ENCODE measurements around the gene NRG3. TPM values are rescaled to one million over a fixed set of nuclear protein-coding genes. Genes with fewer than 3 reads are reported as not detected.

NRG3 gene
- total RNA-seq, 6 donors from 2014 or later, result 0.44 to 2.7 (median 1.5) TPM; not detected in 1

- TF ChIP-seq POLR2A (IDR thresholded peaks at IDR 0.05) (no peak), EP300 (IDR thresholded peaks at IDR 0.05) (no peak), CTCF (IDR thresholded peaks at IDR 0.05) (no peak), POLR2AphosphoS5 (IDR thresholded peaks at IDR 0.05) (no peak)
- H3K36me3 ChIP-seq, result no peaks in the 10 kb centered on the region
- H3K4me1 ChIP-seq, result peaks cover 0 to 7% (median 0%) of the 10 kb centered on the region in 4 donors
- whole genome bisulfite sequencing, 2 donors, result 28 to 34% methylated on average over 3 of the region's 3 CpGs
- H3K4me3 ChIP-seq, result no peak overlapping the region
- peak in 1 of 2 donors; percentile 40 for ATAC-seq (ENCODE audit: low FRiP score in 2 of 2)
- no peaks in the 10 kb centered on the region for H3K9me3 ChIP-seq
- no peak overlapping the region for H3K27ac ChIP-seq
- DNase-seq, result no peak
- H3K27me3 ChIP-seq, result no peaks in the 10 kb centered on the region
Observed at GRCh38 chr10:82211346-82211745, 336.4 kb downstream of the NRG3 start.

GRCh38 chr10:82212753-82213152, 337.8 kb downstream of the NRG3 start:
- no peak overlapping the region for H3K27ac ChIP-seq
- DNase-seq (no peak), ATAC-seq (ENCODE audit: low FRiP score in 2 of 2) (no peak)
- no peaks in the 10 kb centered on the region for H3K36me3 ChIP-seq
- H3K27me3 ChIP-seq, result no peaks in the 10 kb centered on the region
- peaks cover 0 to 7% (median 0%) of the 10 kb centered on the region in 4 donors for H3K4me1 ChIP-seq
- no peak overlapping the region for H3K4me3 ChIP-seq
- 35 to 45% methylated on average over 2 of the region's 2 CpGs for WGBS, 2 donors
- H3K9me3 ChIP-seq, result no peaks in the 10 kb centered on the region
- TF ChIP-seq EP300 (IDR thresholded peaks at IDR 0.05) (no peak), CTCF (IDR thresholded peaks at IDR 0.05) (no peak), POLR2A (IDR thresholded peaks at IDR 0.05) (no peak), POLR2AphosphoS5 (IDR thresholded peaks at IDR 0.05) (no peak)

DNA sequence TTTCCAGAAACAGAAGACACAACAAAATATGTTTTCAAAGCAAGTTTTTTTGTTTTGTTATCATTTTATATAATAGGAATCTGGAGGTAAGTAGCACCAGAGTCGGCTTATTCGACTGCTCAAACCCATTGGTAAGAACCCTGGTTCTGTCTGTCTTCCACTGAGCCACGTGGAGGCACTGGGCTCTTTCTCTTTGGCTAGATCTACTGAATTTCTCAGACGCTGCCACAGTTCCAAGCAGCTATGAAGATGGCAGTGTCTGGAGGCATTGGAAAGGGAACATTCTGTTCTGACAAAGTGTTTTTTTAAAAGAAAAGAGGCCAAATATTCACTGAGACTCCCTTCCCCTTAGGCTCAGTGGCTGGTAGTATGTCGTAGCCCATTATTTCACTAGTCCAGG, 338.8 kb downstream of the NRG3 start:
- no peak overlapping the region for H3K4me3 ChIP-seq
- no peak overlapping the region for H3K27ac ChIP-seq
- H3K9me3 ChIP-seq, result no peaks in the 10 kb centered on the region
- ATAC-seq (ENCODE audit: low FRiP score in 2 of 2), result no peak
- H3K36me3 ChIP-seq, result no peaks in the 10 kb centered on the region
- peaks cover 0 to 7% (median 0%) of the 10 kb centered on the region in 4 donors for H3K4me1 ChIP-seq
- WGBS, 2 donors, result 82 to 93% methylated on average over 5 of the region's 5 CpGs
- no peak for TF ChIP-seq EP300 (IDR thresholded peaks at IDR 0.05)
- TF ChIP-seq CTCF (IDR thresholded peaks at IDR 0.05), result no peak
- no peak for TF ChIP-seq POLR2AphosphoS5 (IDR thresholded peaks at IDR 0.05)
- no peak for TF ChIP-seq POLR2A (IDR thresholded peaks at IDR 0.05)
- H3K27me3 ChIP-seq, result no peaks in the 10 kb centered on the region
- no peak for DNase-seq

DNA sequence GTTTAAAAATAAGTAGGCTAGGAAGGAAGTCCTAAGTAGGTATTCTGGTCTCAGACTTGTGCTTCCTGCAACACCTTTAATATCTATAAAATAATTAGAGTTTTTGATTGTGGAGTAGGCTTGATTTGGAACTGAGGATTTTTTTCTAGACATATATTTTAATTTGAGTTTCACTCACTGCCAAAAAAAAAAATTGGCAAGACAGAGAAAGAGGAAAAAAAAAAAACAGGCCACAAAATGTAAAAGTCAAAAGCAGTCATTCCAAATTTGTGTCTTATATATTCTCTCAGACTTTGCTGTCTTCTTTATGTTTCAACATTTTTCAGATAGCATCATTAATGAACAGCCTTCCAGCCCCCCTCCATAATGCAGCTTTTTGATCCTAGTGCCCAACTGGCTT, 346.1 kb downstream of the NRG3 start:
- H3K4me3 ChIP-seq, result no peak overlapping the region
- ATAC-seq (ENCODE audit: low FRiP score in 2 of 2) (no peak), DNase-seq (no peak)
- H3K9me3 ChIP-seq, result no peaks in the 10 kb centered on the region
- no peak overlapping the region for H3K27ac ChIP-seq
- TF ChIP-seq CTCF (IDR thresholded peaks at IDR 0.05) (no peak), POLR2AphosphoS5 (IDR thresholded peaks at IDR 0.05) (no peak), EP300 (IDR thresholded peaks at IDR 0.05) (no peak), POLR2A (IDR thresholded peaks at IDR 0.05) (no peak)
- no peaks in the 10 kb centered on the region for H3K36me3 ChIP-seq
- H3K4me1 ChIP-seq, result no peaks in the 10 kb centered on the region
- H3K27me3 ChIP-seq, result no peaks in the 10 kb centered on the region

- Histone ChIP-seq H3K4me3 (no peak overlapping the region), H3K27ac (no peak overlapping the region), H3K9me3 (no peaks in the 10 kb centered on the region), H3K36me3 (no peaks in the 10 kb centered on the region), H3K4me1 (no peaks in the 10 kb centered on the region), H3K27me3 (no peaks in the 10 kb centered on the region)
- TF ChIP-seq POLR2A (IDR thresholded peaks at IDR 0.05) (no peak), EP300 (IDR thresholded peaks at IDR 0.05) (no peak), POLR2AphosphoS5 (IDR thresholded peaks at IDR 0.05) (no peak), CTCF (IDR thresholded peaks at IDR 0.05) (peak in 3 of 6 experiments; percentile 17 to 38 (median 27))
- ATAC-seq (ENCODE audit: low FRiP score in 2 of 2) (no peak), DNase-seq (peak in 1 of 2 donors; percentile 27)
- 20 to 21% methylated on average over 2 of the region's 2 CpGs for WGBS, 2 donors
Observed at GRCh38 chr10:82221601-82222149, 346.7 kb downstream of the NRG3 start.

Data from upper lobe of left lung (tissue), 6 donors.